Astrocyte (in vitro differentiated cells and primary cell): Measurements from ENCODE around the gene HNRNPF.

Experiments
- CTCF ChIP-seq: IDR thresholded peaks from 2 replicates; pipeline ENCODE4 v1.5.1; 2011; ENCODE audit warnings: low read depth, mild to moderate bottlenecking, inconsistent platforms, low read length, moderate library complexity; ENCODE audit not compliant: insufficient read depth
- EZH2 ChIP-seq: IDR thresholded peaks from 2 replicates; pipeline ENCODE4 v1.6.1; 2012; ENCODE audit warnings: mild to moderate bottlenecking, low read length, inconsistent platforms; ENCODE audit not compliant: insufficient read depth

GRCh38 chr10:43404704-43405084 is 4.3 kb downstream of the HNRNPF start:
- TF ChIP-seq CTCF (no peak), EZH2 (no peak)
